GM23338 (cell line): ENCODE data around the gene DAB1. TPM values are rescaled to one million over a fixed set of nuclear protein-coding genes. Genes with fewer than 3 reads are reported as not detected.

Experiments
- ATAC-seq: fragments of 200-7000 bp; cut with Tn5 transposase; 3 replicates; pipeline ENCODE4 v1.9.1; 2020
- DNase-seq: peaks from one replicate; pipeline ENCODE4 v3.0.0-alpha.2; 2015; ENCODE audit warnings: low spot score
- H2AFZ ChIP-seq: fragments of 200-600 bp; sonication (generic); 2 replicates; pipeline ENCODE4 v1.8.0; 2016; ENCODE audit warnings: antibody characterized with exemption, mild to moderate bottlenecking, moderate library complexity
- H3F3A ChIP-seq: fragments of 200-600 bp; sonication (generic); replicated peaks from 2 replicates; pipeline ENCODE4 v1.8.0; 2017; ENCODE audit warnings: antibody characterized with exemption, mixed run types, low read depth
- H3K27ac ChIP-seq: fragments of 200-600 bp; sonication (generic); 2 replicates; pipeline ENCODE4 v1.6.1; 2016; ENCODE audit warnings: low read depth
- H3K27me3 ChIP-seq: fragments of 200-600 bp; sonication (generic); 2 replicates; pipeline ENCODE4 v1.8.0; 2016; ENCODE audit warnings: mild to moderate bottlenecking, mixed run types, moderate library complexity; ENCODE audit not compliant: insufficient read depth
- H3K36me3 ChIP-seq: fragments of 200-600 bp; sonication (generic); 2 replicates; pipeline ENCODE4 v1.8.0; 2016; ENCODE audit warnings: mild to moderate bottlenecking; ENCODE audit not compliant: insufficient read depth
- H3K4me1 ChIP-seq: fragments of 200-600 bp; sonication (generic); 2 replicates; pipeline ENCODE4 v1.8.0; 2016; ENCODE audit warnings: mild to moderate bottlenecking, moderate library complexity; ENCODE audit not compliant: insufficient read depth
- H3K4me2 ChIP-seq: fragments of 200-600 bp; sonication (generic); 2 replicates; pipeline ENCODE4 v1.7.1; 2017; ENCODE audit warnings: mixed run types
- H3K4me3 ChIP-seq: fragments of 200-600 bp; sonication (generic); 2 replicates; pipeline ENCODE4 v1.6.1; 2016; ENCODE audit warnings: mixed run types
- H3K79me2 ChIP-seq: fragments of 200-600 bp; sonication (generic); replicated peaks from 2 replicates; pipeline ENCODE4 v1.8.0; 2017; ENCODE audit warnings: mild to moderate bottlenecking; ENCODE audit not compliant: insufficient read depth
- H3K9me2 ChIP-seq: fragments of 200-600 bp; sonication (generic); 2 replicates; pipeline ENCODE4 v1.8.0; 2017; ENCODE audit not compliant: insufficient read depth
- H4K20me1 ChIP-seq: fragments of 200-600 bp; sonication (generic); replicated peaks from 2 replicates; pipeline ENCODE4 v1.8.0; 2017; ENCODE audit warnings: mild to moderate bottlenecking; ENCODE audit not compliant: insufficient read depth
- H3K27ac Mint-ChIP-seq: 2 replicates; pipeline ENCODE4 v1.8.0; 2020; ENCODE audit warnings: inconsistent platforms, mild to moderate bottlenecking, moderate library complexity, mixed read lengths
- H3K27me3 Mint-ChIP-seq: 3 replicates; pipeline ENCODE4 v1.8.0; 2022; ENCODE audit warnings: low read depth, mild to moderate bottlenecking, moderate library complexity, mixed read lengths, inconsistent platforms; ENCODE audit not compliant: insufficient read depth, poor library complexity
- H3K36me3 Mint-ChIP-seq: 3 replicates; pipeline ENCODE4 v1.8.0; 2021; ENCODE audit warnings: low read depth, mild to moderate bottlenecking, inconsistent platforms, moderate library complexity, mixed read lengths
- H3K4me1 Mint-ChIP-seq: 3 replicates; pipeline ENCODE4 v1.8.0; 2020; ENCODE audit warnings: mild to moderate bottlenecking, inconsistent platforms, mixed read lengths
- H3K4me3 Mint-ChIP-seq: 3 replicates; pipeline ENCODE4 v1.8.0; 2021; ENCODE audit warnings: moderate library complexity, mild to moderate bottlenecking, inconsistent platforms, mixed read lengths
- H3K9me3 Mint-ChIP-seq: 3 replicates; pipeline ENCODE4 v1.8.0; 2020; ENCODE audit warnings: moderate library complexity, mild to moderate bottlenecking, inconsistent platforms, mixed read lengths
- CREB1 ChIP-seq: fragments of 250-450 bp; sonication (Bioruptor Pico); IDR thresholded peaks from 2 replicates; pipeline ENCODE4 v1.5.0; 2020; ENCODE audit warnings: low read depth, mild to moderate bottlenecking, moderate library complexity
- CTCF ChIP-seq, 2 experiments: fragments of 200-600 bp in 1 of 2; sonication (generic) in 1 of 2; conservative IDR thresholded peaks; 2 replicates each; pipeline versions ENCODE4 v1.5.1 to v1.6.1; 2016 to 2017; ENCODE audit warnings: antibody characterized with exemption in 2 of 2, low read depth in 2 of 2, mild to moderate bottlenecking in 2 of 2, moderate library complexity in 1 of 2
- ETS1 ChIP-seq: IDR thresholded peaks from 2 replicates; pipeline ENCODE4 v1.6.1; 2016; ENCODE audit warnings: antibody characterized with exemption
- EZH2 ChIP-seq: fragments of 200-600 bp; sonication (generic); IDR thresholded peaks from one replicate; pipeline ENCODE4 v1.8.0; 2017; ENCODE audit warnings: antibody characterized with exemption, mild to moderate bottlenecking, low read depth; ENCODE audit not compliant: unreplicated experiment
- EZH2phosphoT487 ChIP-seq: fragments of 200-600 bp; sonication (generic); IDR thresholded peaks from one replicate; pipeline ENCODE4 v1.8.1; 2018; ENCODE audit warnings: antibody characterized with exemption; ENCODE audit not compliant: unreplicated experiment
- JUNB ChIP-seq: IDR thresholded peaks from one replicate; pipeline ENCODE4 v1.6.1; 2016; ENCODE audit warnings: antibody characterized with exemption; ENCODE audit not compliant: unreplicated experiment
- NANOG ChIP-seq: IDR thresholded peaks from 2 replicates; pipeline ENCODE4 v1.6.1; 2016; ENCODE audit warnings: antibody characterized with exemption, borderline replicate concordance
- POLR2AphosphoS5 ChIP-seq: IDR thresholded peaks from 2 replicates; pipeline ENCODE4 v1.6.1; 2016; ENCODE audit warnings: antibody characterized with exemption, low read depth
- REST ChIP-seq: IDR thresholded peaks from one replicate; pipeline ENCODE4 v1.6.1; 2018; ENCODE audit warnings: antibody characterized with exemption; ENCODE audit not compliant: unreplicated experiment
- STAT1 ChIP-seq: IDR thresholded peaks from one replicate; pipeline ENCODE4 v1.6.1; 2016; ENCODE audit warnings: antibody characterized with exemption; ENCODE audit not compliant: unreplicated experiment
- ZNF114 ChIP-seq: fragments of 250-450 bp; sonication (Bioruptor Pico); IDR thresholded peaks from 2 replicates; pipeline ENCODE4 v1.5.0; 2020; ENCODE audit warnings: mild to moderate bottlenecking, moderate library complexity
- ZNF331 ChIP-seq: fragments of 250-450 bp; sonication (Bioruptor Pico); IDR thresholded peaks from 2 replicates; pipeline ENCODE4 v1.5.0; 2020; ENCODE audit warnings: low read depth, mild to moderate bottlenecking, moderate library complexity
- ZNF462 ChIP-seq: fragments of 250-450 bp; sonication (Bioruptor Pico); IDR thresholded peaks from 2 replicates; pipeline ENCODE4 v1.5.0; 2020; ENCODE audit warnings: mild to moderate bottlenecking, moderate library complexity
- polyA plus RNA-seq: library from polyadenylated mRNA; unstranded; fragments of >200 nt; fragmentation: Nextera tagmentation; extraction: Ambion mirVana; gene quantifications from 2 replicates; pipeline ENCODE4 v1.2.1, GENCODE V29; 2016
- total RNA-seq: library from RNA; depleted of rRNA; stranded (reverse); fragments of >200 nt; shearing (Covaris generic); gene quantifications from 2 replicates; pipeline ENCODE4 v1.2.3, GENCODE V29; 2014

DAB1 gene
- total and polyA plus RNA-seq, 2 experiments from 2014 or later: 12.8 to 14.5 TPM

GRCh38 chr1:57248830-57249229 is 175.0 kb downstream of the DAB1 start:
- ATAC-seq: no peak

More at GRCh38 chr1:57248830-57249229, 175.0 kb downstream of the DAB1 start:
- Histone ChIP-seq H3K79me2 (no peaks in the 10 kb centered on the region), H3K36me3 (no peaks in the 10 kb centered on the region; the same call in 1 of the 2 replicates), H2AFZ (no peak overlapping the region), H3F3A (no peaks in the 10 kb centered on the region), H3K9me2 (no peaks in the 10 kb centered on the region), H3K27me3 (no peaks in the 10 kb centered on the region), H3K27ac (no peak overlapping the region), H3K4me2 (no peak overlapping the region), H3K4me1 (no peaks in the 10 kb centered on the region), H3K4me3 (no peak overlapping the region), H4K20me1 (peaks cover 3% of the 10 kb centered on the region)
- TF ChIP-seq ZNF331: no peak
- TF ChIP-seq CTCF (conservative IDR thresholded peaks at IDR 0.05; ENCODE audit: low read depth in 2 of 2): no peak
- no peak for TF ChIP-seq JUNB
- TF ChIP-seq CREB1 (CRISPR knock-in tag): no peak
- TF ChIP-seq REST: no peak
- TF ChIP-seq POLR2AphosphoS5: no peak
- TF ChIP-seq STAT1: no peak
- no peak for TF ChIP-seq NANOG
- TF ChIP-seq EZH2: no peak
- no peak for TF ChIP-seq EZH2phosphoT487
- TF ChIP-seq ZNF114 (CRISPR knock-in tag): no peak
- no peak for TF ChIP-seq ETS1
- no peak for TF ChIP-seq ZNF462 (CRISPR knock-in tag)
- peaks cover 25% of the 10 kb centered on the region for H3K36me3 Mint-ChIP-seq
- DNase-seq: no peak
- H3K27me3 Mint-ChIP-seq: no peaks in the 10 kb centered on the region
- H3K9me3 Mint-ChIP-seq: peaks cover 19% of the 10 kb centered on the region
- no peak overlapping the region for H3K27ac Mint-ChIP-seq
- no peak overlapping the region for H3K4me3 Mint-ChIP-seq
- H3K4me1 Mint-ChIP-seq: peaks cover 12% of the 10 kb centered on the region
